ENCODE measurements around the gene GCKR.

- TF ChIP-seq, protein P1, sequence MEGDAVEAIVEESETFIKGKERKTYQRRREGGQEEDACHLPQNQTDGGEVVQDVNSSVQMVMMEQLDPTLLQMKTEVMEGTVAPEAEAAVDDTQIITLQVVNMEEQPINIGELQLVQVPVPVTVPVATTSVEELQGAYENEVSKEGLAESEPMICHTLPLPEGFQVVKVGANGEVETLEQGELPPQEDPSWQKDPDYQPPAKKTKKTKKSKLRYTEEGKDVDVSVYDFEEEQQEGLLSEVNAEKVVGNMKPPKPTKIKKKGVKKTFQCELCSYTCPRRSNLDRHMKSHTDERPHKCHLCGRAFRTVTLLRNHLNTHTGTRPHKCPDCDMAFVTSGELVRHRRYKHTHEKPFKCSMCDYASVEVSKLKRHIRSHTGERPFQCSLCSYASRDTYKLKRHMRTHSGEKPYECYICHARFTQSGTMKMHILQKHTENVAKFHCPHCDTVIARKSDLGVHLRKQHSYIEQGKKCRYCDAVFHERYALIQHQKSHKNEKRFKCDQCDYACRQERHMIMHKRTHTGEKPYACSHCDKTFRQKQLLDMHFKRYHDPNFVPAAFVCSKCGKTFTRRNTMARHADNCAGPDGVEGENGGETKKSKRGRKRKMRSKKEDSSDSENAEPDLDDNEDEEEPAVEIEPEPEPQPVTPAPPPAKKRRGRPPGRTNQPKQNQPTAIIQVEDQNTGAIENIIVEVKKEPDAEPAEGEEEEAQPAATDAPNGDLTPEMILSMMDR (IDR thresholded peaks at IDR 0.05), result no peak
- no peak for TF ChIP-seq POLR2A (IDR thresholded peaks at IDR 0.05)
Measured at GRCh38 chr2:27448381-27448780, 48.3 kb upstream of the GCKR start.

Data from uterus (tissue), 2 donors.